ENCODE data around the gene HAPLN3.

Gene HAPLN3

GRCh38 chr15:88832820-88833730 lies 62.3 kb downstream of the HAPLN3 start:
- H4K20me1 ChIP-seq (ENCODE audit: insufficient read depth, low read length) = no peaks in the 10 kb centered on the region
- H3K36me3 ChIP-seq (replicated peaks; ENCODE audit: insufficient read depth, low read length) = no peaks in the 10 kb centered on the region
- no peaks in the 10 kb centered on the region for H3K79me2 ChIP-seq (ENCODE audit: low read length)
- H3K4me2 ChIP-seq (ENCODE audit: low read depth, low read length) = no peak overlapping the region
- H2AFZ ChIP-seq (ENCODE audit: low read length) = no peak overlapping the region
- no peak for DNase-seq
- H3K9ac ChIP-seq (ENCODE audit: low read length) = no peak overlapping the region
- no peaks in the 10 kb centered on the region for H3K4me1 ChIP-seq (ENCODE audit: low read length)
- no peak overlapping the region for H3K4me3 ChIP-seq (ENCODE audit: low read length)
- no peaks in the 10 kb centered on the region for H3F3A ChIP-seq (ENCODE audit: insufficient read depth, low read length)
- H3K9me2 ChIP-seq (replicated peaks; ENCODE audit: insufficient read depth, low read length) = no peaks in the 10 kb centered on the region
- H3K27ac ChIP-seq (ENCODE audit: low read length) = no peak overlapping the region
- H3K27me3 ChIP-seq (replicated peaks; ENCODE audit: insufficient read depth, low read length) = no peaks in the 10 kb centered on the region
- H3K9me3 ChIP-seq (replicated peaks; ENCODE audit: insufficient read depth, low read length) = no peaks in the 10 kb centered on the region
- TF ChIP-seq EZH2 (optimal IDR thresholded peaks at IDR 0.05; ENCODE audit: low read depth, low read length) (no peak), CTCF (IDR thresholded peaks at IDR 0.05; ENCODE audit: low read length) (no peak), EZH2phosphoT487 (IDR thresholded peaks at IDR 0.05; ENCODE audit: low read length) (no peak)

- H3K36me3 ChIP-seq (replicated peaks; ENCODE audit: insufficient read depth, low read length) = no peaks in the 10 kb centered on the region
- no peak overlapping the region for H3K4me2 ChIP-seq (ENCODE audit: low read depth, low read length)
- H3K9me3 ChIP-seq (replicated peaks; ENCODE audit: insufficient read depth, low read length) = no peaks in the 10 kb centered on the region
- TF ChIP-seq CTCF (IDR thresholded peaks at IDR 0.05; ENCODE audit: low read length) = no peak
- TF ChIP-seq EZH2phosphoT487 (IDR thresholded peaks at IDR 0.05; ENCODE audit: low read length) = no peak
- no peak for TF ChIP-seq EZH2 (optimal IDR thresholded peaks at IDR 0.05; ENCODE audit: low read depth, low read length)
- no peak for DNase-seq
- H4K20me1 ChIP-seq (ENCODE audit: insufficient read depth, low read length) = no peaks in the 10 kb centered on the region
- no peak overlapping the region for H3K27ac ChIP-seq (ENCODE audit: low read length)
- H3K27me3 ChIP-seq (replicated peaks; ENCODE audit: insufficient read depth, low read length) = no peaks in the 10 kb centered on the region
- no peak overlapping the region for H3K9ac ChIP-seq (ENCODE audit: low read length)
- H3K4me3 ChIP-seq (ENCODE audit: low read length) = no peak overlapping the region
- no peaks in the 10 kb centered on the region for H3F3A ChIP-seq (ENCODE audit: insufficient read depth, low read length)
- H2AFZ ChIP-seq (ENCODE audit: low read length) = no peak overlapping the region
- no peaks in the 10 kb centered on the region for H3K4me1 ChIP-seq (ENCODE audit: low read length)
- no peaks in the 10 kb centered on the region for H3K79me2 ChIP-seq (ENCODE audit: low read length)
- H3K9me2 ChIP-seq (replicated peaks; ENCODE audit: insufficient read depth, low read length) = no peaks in the 10 kb centered on the region
Observed at GRCh38 chr15:88830016-88830415, 65.3 kb downstream of the HAPLN3 start.

GRCh38 chr15:88828791-88829190 lies 66.6 kb downstream of the HAPLN3 start:
- no peaks in the 10 kb centered on the region for H3K79me2 ChIP-seq (ENCODE audit: low read length)
- H3K4me2 ChIP-seq (ENCODE audit: low read depth, low read length) = no peak overlapping the region
- no peak overlapping the region for H3K9ac ChIP-seq (ENCODE audit: low read length)
- H3K36me3 ChIP-seq (replicated peaks; ENCODE audit: insufficient read depth, low read length) = no peaks in the 10 kb centered on the region
- no peaks in the 10 kb centered on the region for H3K9me2 ChIP-seq (replicated peaks; ENCODE audit: insufficient read depth, low read length)
- no peaks in the 10 kb centered on the region for H4K20me1 ChIP-seq (ENCODE audit: insufficient read depth, low read length)
- DNase-seq = no peak
- TF ChIP-seq EZH2phosphoT487 (IDR thresholded peaks at IDR 0.05; ENCODE audit: low read length) (no peak), CTCF (IDR thresholded peaks at IDR 0.05; ENCODE audit: low read length) (no peak), EZH2 (optimal IDR thresholded peaks at IDR 0.05; ENCODE audit: low read depth, low read length) (no peak)
- H2AFZ ChIP-seq (ENCODE audit: low read length) = no peak overlapping the region
- no peak overlapping the region for H3K27ac ChIP-seq (ENCODE audit: low read length)
- no peaks in the 10 kb centered on the region for H3K4me1 ChIP-seq (ENCODE audit: low read length)
- H3K9me3 ChIP-seq (replicated peaks; ENCODE audit: insufficient read depth, low read length) = no peaks in the 10 kb centered on the region
- H3K27me3 ChIP-seq (replicated peaks; ENCODE audit: insufficient read depth, low read length) = no peaks in the 10 kb centered on the region
- no peaks in the 10 kb centered on the region for H3F3A ChIP-seq (ENCODE audit: insufficient read depth, low read length)
- H3K4me3 ChIP-seq (ENCODE audit: low read length) = no peak overlapping the region

Measured in MM.1S (cell line).